Neural crest cell (in vitro differentiated cells): ENCODE measurements around the gene ACOT6. TPM values are rescaled to one million over a fixed set of nuclear protein-coding genes. Genes with fewer than 3 reads are reported as not detected.

Experiments
- DNase-seq: peaks from one replicate; pipeline ENCODE4 v3.0.0; 2021; ENCODE audit warnings: low read depth, mixed read lengths, low spot score
- H3K27ac Mint-ChIP-seq: one replicate; pipeline ENCODE4 v1.8.0; 2021; ENCODE audit warnings: mild to moderate bottlenecking, mixed read lengths; ENCODE audit not compliant: unreplicated experiment
- H3K27me3 Mint-ChIP-seq: 2 replicates; pipeline ENCODE4 v1.8.0; 2021; ENCODE audit warnings: low read depth, mild to moderate bottlenecking, mixed read lengths
- H3K36me3 Mint-ChIP-seq: 2 replicates; pipeline ENCODE4 v1.8.0; 2021; ENCODE audit warnings: low read depth, mild to moderate bottlenecking, mixed read lengths
- H3K4me1 Mint-ChIP-seq: 2 replicates; pipeline ENCODE4 v1.8.0; 2021; ENCODE audit warnings: mixed read lengths
- H3K4me3 Mint-ChIP-seq: one replicate; pipeline ENCODE4 v1.8.0; 2021; ENCODE audit warnings: mild to moderate bottlenecking, mixed read lengths
- H3K9me3 Mint-ChIP-seq: 2 replicates; pipeline ENCODE4 v1.8.0; 2021; ENCODE audit warnings: mixed read lengths
- CTCF ChIP-seq: fragments of 200-600 bp; sonication (generic); conservative IDR thresholded peaks from 2 replicates; pipeline ENCODE4 v1.5.0; 2021; ENCODE audit warnings: antibody characterized with exemption, mild to moderate bottlenecking
- total RNA-seq: library from RNA; stranded (reverse); gene quantifications from 2 replicates; pipeline ENCODE4 v1.2.1, GENCODE V29; 2021

ACOT6 gene
- total RNA-seq, 1 donor from 2014 or later = not detected

- no peaks in the 10 kb centered on the region for H3K9me3 Mint-ChIP-seq
- no peak for TF ChIP-seq CTCF
- H3K36me3 Mint-ChIP-seq = no peaks in the 10 kb centered on the region
- no peak for DNase-seq
- H3K4me1 Mint-ChIP-seq = no peaks in the 10 kb centered on the region
- H3K4me3 Mint-ChIP-seq = no peak overlapping the region
- H3K27ac Mint-ChIP-seq = no peak overlapping the region
- H3K27me3 Mint-ChIP-seq = peaks cover 16% of the 10 kb centered on the region
Observed at GRCh38 chr14:73616831-73617230, 4.5 kb downstream of the ACOT6 start.

- Mint-ChIP-seq H3K27ac (no peak overlapping the region), H3K4me3 (no peak overlapping the region), H3K4me1 (no peaks in the 10 kb centered on the region), H3K27me3 (peaks cover 2% of the 10 kb centered on the region), H3K9me3 (no peaks in the 10 kb centered on the region), H3K36me3 (no peaks in the 10 kb centered on the region)
- no peak for DNase-seq
- TF ChIP-seq CTCF = no peak
Observed at GRCh38 chr14:73619524-73619923, 7.2 kb downstream of the ACOT6 start.

- Mint-ChIP-seq H3K4me3 (no peak overlapping the region), H3K4me1 (no peaks in the 10 kb centered on the region), H3K27ac (no peak overlapping the region), H3K36me3 (no peaks in the 10 kb centered on the region), H3K9me3 (no peaks in the 10 kb centered on the region), H3K27me3 (peaks cover 2% of the 10 kb centered on the region)
- no peak for TF ChIP-seq CTCF
- no peak for DNase-seq
Observed at GRCh38 chr14:73620268-73620667, 8.0 kb downstream of the ACOT6 start.

GRCh38 chr14:73623504-73624054, 11.3 kb downstream of the ACOT6 start:
- no peak overlapping the region for H3K27ac Mint-ChIP-seq
- no peak for TF ChIP-seq CTCF

GRCh38 chr14:73625706-73626105, 13.4 kb downstream of the ACOT6 start:
- H3K27me3 Mint-ChIP-seq = peaks cover 2% of the 10 kb centered on the region
- H3K4me1 Mint-ChIP-seq = no peaks in the 10 kb centered on the region
- no peaks in the 10 kb centered on the region for H3K9me3 Mint-ChIP-seq
- no peak for TF ChIP-seq CTCF
- H3K27ac Mint-ChIP-seq = no peak overlapping the region
- no peak for DNase-seq
- no peak overlapping the region for H3K4me3 Mint-ChIP-seq
- H3K36me3 Mint-ChIP-seq = no peaks in the 10 kb centered on the region

More at GRCh38 chr14:73623504-73624054, 11.3 kb downstream of the ACOT6 start:
- Mint-ChIP-seq H3K4me1 (no peaks in the 10 kb centered on the region), H3K4me3 (no peak overlapping the region), H3K9me3 (no peaks in the 10 kb centered on the region), H3K27me3 (peaks cover 2% of the 10 kb centered on the region), H3K36me3 (no peaks in the 10 kb centered on the region)
- no peak for DNase-seq
